CD4-positive, alpha-beta T cell treated with Interleukin-1 beta for 1 hour (primary cell): ENCODE measurements around the gene SEPTIN5.
"Not testable (repeated sequence)": the region's sequence is repeated elsewhere in the genome, so short reads cannot be mapped to it uniquely, and the experiment has no call there.

ENCODE experiments used
- DNase-seq, 2 donors: peaks; one replicate each; pipeline ENCODE4 v3.0.0-alpha.2; 2020 to 2022

Gene SEPTIN5

DNA sequence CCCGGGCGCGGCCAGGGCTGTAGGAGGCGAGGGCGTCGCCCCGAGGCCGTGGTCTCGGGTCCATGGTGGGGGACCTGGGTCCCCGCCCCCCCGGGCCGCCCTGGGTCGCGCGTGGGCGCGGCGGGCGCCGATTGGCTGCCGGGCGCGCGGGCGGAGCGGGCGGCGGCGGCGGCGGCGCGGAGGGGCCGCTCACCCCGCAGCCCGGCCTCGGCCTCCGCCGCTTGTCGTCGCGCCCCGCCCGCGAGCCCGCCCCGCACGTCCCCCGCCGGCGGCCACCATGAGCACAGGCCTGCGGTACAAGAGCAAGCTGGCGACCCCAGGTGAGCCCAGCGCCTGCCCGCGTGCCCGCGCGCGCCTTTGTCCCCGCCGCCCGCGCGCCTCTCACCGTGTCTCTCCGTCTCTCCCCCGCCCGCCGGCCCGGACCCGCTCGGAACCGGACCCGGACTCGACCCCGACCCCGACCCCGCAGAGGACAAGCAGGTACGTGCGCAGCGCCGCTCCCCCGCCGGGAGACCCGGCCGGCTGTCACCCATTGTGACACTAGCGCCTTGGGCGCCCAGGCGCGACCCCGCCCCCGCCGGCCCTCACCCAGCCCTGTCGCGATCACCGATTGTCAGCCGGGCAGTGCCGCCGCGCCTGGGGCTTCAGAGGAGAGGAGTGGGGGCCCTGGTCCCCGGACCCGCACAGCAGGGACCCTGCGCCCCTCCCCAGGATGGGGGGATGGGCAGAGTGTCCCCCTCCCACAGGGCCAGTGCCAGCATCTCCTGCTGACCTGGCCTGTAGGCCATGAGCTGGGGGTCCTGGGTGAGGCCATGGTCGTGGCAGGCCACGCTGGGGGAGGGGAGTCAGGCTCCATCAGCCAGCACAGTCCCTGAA lies at the start of gene SEPTIN5:
Gene SEPTIN5 (plus strand): TSS at position 192 of the 876 bp plus-strand sequence. CDS start 86 bp downstream, at position 278.
- no peak for DNase-seq

DNA sequence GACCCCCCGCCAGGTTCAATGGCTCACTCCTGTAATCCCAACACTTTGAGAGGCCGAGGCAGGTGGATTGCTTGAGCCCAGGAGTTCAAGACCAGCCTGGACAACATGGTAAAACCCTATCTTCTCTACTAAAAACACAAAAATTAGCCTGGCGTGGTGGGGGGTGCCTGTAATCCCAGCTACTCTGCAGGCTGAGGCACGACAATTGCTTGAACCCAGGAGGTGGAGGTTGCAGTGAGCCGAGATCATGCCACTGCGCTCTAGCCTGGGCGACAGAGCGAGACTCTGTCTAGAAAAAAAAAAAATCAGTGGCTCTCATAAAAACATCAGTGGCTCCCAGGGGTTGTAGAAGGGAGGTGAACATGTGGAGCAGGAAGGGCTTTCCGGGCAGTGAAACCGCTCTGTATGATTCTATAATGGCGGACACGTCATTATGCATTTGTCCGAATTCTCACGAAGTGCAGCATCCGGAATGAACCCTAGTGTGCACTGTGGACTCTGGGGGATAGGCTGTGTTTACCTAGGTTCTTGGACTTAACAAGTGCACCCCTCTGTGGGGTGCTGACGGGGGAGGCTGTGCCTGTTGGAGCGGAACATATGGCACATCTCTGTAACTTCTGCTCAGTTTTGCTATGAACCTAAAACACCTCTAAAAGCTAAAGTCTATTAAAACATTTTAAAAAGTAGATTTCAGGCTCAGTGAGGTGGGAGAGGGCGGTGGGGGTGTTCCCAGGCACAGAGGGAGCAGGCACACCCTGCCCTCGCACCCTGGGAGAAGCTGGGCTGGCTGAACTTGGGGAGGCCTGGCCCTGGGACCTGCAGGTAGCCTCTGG lies 49.1 kb upstream of the SEPTIN5 start:
- no peak for DNase-seq

DNA sequence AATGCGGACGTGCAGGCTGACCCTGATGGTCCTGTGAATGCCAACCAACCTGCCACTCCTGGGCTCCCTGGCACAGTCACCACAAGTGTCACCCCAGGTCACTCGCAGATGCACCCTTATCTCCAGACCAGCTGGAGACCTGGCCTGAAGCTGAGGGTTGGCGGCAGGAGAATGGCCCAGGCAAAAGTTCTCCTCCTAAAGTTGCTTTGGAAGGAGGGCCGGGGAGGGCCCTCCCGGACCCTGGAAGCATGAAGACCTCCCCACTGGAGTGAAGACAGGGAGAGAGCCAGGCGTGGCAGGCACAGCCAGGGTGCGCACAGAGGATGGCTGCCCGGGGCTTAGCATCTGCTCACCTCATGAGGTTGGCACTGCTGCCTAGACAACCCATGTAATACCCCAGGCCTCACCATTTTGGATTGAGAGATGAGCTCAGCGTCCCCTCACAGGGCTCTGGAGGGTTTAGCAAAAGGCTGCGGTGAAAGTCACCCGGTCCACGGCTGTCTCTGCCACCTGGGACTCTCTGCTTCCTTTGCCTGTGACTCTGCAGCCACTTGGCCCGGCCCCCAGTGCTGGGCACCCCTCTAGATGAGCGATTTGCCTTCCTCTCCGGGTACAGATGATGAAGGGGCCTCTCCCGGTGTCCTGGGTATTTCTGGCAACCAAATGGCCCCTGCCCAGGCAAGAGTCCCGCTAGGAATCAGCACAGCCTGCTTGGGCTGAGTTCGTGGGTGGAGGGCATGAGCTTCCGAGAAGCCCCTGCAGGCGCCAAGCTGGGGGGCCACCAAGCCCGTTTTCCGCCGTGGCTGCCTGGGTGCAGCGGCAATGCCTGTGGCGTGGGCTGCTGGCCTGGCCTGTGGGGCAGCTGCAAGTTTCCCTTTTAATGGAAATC lies 48.3 kb upstream of the SEPTIN5 start:
- DNase-seq, result no peak

DNA sequence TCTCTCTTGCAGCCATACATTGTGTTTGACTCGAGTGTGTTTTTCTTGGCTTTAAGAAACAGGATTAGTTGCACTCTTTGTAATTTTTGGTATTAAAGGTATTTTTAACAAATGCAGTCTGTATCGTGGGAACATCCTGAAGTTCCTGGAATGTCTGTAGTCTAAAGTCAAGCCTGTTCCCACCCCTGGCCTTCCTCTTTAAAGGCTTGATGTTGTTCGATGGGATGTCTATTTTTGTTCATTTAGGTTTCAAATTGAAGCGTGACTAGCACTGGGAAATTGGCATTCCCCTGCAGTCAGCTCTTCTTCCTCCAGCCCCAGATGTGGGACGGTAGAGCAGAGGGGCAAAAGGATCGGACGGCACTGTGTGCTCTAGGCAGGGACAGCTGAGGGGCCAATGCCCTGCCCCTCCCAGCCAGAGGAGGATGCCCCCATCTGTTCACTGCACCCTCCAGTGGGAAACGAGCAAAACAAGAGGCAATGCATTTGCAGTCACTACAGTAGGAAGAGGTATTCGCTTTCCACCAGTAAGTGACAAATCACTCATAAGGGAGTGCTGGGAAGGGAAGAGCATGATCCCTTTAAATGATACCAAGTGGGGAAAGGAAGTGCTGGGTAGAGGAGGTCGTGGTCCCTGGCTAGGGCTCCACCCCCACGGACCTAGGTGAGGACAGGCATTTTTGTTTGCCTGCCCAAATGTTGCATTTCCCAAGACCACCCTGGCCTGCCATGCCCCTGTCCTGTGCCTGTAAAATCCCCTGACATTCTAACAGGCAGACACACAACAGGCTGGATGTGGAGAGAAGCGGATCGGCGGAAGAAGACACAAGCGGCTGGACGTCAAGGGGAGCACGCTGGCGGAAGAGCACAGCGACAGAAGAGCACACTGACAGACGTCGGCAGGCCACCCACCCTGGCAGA lies 47.4 kb upstream of the SEPTIN5 start:
- no peak for DNase-seq

DNA sequence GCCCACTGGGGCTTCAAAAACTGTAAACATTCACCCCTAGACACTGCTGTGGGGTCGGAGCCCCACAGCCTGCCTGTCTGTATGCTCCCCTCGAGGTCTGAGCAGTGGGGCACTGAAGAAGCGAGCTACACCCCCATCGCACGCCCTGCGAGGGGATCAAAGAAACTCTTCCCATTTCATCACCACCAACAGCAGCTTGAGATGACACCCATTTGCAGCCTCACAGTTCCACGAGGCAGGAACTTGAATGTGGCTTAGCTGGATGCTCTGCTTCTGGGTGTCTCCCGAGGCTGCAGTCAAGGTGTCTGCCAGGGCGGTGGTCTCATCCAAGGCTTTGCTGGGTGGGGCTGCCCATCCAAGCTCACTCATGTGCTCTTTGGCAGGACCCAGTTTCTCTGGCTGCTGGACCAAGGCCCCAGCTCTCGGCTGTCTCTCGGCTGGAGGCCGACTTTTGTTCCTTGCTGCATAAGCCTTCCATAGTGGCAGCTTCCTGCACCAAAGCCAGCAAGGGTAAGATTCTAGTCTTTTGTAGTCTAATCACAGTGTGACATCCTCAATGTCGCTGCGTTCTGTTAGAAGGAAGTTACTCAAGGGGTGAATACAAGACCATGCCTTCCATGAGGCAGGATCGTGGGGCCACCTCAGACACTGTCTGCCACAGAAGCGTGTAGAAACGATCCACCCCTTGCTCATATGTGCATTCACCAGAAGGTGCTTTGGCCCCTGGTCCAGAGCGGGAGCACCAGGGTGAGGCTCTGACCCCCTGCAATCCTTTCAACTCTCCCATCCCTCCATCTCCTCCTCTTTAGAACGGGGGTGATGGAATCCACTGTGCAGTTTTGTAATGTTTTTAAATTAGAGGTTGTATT lies 46.2 kb upstream of the SEPTIN5 start:
- DNase-seq, result no peak

DNA sequence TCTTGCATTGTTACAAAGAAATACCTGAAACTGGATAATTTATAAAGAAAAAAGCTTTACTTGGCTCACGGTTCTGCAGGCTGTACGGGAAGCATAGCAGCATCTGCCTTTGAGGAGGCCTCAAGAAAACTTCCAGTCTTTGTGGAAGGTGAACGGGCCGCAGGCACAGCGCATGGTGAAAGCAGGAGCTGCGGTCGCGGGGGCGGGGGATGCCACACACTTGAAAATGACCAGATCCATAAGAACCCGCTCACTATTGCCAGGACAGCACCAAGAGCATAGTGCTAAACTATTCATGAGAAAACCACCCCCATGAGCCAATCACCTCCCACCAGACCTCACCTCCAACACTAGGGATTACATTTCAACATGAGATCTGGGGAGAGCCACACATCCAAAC lies 45.6 kb upstream of the SEPTIN5 start:
- DNase-seq, result no peak

DNA sequence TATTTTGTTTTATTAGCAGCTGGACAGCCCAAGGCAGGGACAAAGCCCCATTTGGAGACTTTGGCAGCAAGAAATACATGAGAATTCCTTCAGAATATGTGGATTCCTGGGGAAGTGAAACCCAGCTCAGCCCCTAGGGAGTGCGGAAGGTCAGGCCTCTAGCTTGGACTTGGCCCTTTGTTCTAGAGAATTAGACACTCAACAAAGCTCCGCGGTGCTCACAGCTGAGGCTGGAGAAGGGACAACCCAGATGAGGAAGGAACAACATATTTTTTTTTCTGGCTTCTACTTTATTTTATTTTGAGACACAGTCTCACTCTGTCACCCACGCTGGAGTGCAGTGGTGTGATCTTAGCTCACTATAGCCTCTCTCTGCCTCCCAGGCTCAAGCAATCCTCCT lies 44.7 kb upstream of the SEPTIN5 start:
- DNase-seq, result no peak

DNA sequence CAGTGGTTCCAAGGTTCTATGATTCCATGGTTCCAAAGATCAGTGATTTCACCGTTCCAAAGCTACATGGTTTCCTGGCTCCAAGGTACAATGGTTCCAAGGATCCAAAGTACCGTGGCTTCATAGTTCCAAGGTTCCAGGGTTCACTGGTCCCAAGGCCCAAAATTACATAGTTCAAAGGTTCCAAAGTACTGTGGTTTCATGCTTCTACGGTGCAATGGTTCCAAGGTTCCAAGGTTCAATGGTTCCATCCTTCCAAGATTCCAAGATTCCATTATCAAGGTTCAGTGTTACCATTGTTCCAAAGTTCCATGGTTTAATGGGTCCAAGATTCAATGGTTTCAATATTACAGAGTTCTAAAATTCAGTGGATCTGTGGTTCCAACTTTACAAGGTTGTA lies 43.0 kb upstream of the SEPTIN5 start:
- DNase-seq, result no peak

DNA sequence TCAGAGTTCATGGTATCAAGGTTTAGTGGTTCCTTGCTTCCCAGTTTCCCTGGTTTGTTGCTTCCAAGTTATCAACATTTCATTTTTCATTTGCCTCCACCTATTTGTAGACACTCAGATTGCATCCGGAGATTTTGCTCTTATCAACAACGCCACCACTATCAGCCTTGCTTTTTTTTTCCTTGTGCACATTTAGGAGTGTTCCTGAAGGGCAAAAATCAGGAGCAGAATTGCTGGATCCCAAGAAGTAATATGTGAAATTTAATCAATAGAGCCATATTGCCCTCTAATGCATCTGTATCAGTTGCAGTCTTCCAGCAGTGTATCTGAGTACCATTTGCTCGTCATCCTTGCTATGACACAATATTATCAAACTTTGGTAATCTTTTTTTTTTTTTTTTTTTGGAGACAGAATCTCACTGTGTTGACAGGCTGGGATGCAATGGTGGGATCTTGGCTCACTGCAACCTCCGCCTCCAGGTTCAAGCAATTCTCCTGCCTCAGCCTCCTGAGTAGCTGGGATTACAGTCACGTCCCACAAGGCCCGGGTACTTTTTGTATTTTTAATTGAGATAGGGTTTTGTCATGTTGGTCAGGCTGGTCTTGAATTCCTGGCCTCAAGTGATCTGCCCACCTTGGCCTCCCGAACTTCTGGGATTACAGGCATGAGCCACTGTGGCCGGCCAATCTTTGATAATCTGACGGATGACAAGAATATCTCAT lies 42.1 kb upstream of the SEPTIN5 start:
- no peak for DNase-seq

DNA sequence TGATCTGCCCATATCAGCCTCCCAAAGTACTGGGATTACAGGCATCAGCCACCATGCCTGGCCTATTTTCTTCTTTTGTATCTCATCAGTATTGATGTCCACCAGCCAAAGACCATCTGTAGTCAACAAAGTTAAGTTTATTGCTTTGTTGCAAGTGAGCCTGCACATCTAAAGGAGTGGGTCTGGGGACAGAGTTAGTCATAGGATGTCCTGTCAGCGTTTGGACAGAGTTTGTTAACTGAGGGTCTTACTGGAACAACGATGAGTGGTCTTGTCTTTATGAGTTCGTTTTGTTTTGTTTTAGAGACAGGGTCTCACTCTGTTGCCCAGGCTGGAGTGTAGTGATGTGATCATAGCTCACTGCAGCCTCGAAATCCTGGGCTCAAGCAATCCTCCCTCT lies 40.6 kb upstream of the SEPTIN5 start:
- DNase-seq, result no peak

DNA sequence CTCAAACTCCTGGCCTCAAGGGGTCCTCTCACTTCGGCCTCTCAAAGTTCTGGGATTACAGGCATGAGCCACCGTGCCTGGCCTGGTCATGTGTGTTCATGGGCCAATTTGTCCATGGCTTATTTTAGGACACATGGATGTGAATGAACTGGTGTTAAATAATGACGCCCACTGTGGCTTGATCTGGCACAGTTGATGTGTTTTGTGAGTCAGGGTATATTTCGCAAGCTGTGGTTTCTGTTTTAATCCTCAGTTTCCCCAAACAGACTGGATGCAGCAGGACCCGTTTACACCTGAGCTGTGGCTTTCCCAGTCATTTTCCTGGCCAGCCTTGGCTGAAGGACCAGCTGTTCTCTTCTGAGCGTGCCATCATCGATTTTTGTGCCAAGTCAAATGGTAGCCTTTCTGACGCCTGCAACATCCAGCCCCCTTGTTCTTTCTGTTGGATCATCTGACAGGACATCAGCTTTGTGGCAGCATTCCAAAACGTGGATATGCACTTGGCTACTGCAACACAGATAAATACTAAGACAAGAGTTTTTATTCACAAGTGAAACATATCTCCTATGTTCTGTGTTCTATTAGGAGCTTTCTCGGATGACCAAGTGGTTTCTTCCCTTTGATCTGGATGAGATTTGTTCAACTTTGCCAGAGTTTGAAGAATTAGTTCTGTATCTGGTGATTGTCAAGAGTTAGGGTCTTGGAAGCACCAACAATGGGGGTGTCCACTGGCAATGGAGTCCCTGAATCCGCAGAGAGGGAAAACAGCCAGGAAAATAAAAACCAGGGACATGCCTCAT lies 40.0 kb upstream of the SEPTIN5 start:
- no peak for DNase-seq

DNA sequence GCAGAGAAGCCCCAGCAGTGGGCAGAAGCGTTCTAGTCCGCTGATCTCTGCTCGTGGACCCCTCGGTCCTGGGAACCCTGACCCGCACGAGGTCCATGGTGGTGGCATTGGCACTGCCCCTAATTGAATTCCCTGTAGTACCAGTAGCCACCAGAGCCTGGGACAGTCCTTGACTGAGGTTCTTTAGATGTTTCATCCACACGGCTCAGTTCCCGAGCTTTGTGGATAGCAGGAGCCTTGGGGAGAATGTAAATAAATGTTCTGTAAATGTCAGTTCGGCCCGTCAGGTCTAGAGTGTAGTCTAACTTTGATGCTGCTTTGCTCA lies 39.4 kb upstream of the SEPTIN5 start:
- no peak for DNase-seq

DNA sequence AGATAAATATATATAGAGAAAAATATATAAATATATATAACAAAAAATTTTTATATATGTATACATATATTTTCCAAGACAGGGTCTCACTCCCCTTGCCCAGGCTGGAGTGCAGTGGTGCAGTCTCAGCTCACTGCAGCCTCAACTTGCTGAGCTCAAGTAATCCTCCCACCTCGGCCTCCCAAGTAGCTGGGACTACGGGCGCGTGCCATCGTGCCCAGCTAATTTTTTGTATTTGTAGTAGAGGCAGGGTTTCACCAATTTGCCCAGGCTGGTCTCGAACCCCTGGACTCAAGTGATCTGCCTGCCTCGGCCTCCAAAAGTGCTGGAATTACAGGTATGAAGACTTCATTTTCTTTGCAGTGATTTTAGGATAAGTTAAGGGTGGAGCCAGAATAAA lies 38.9 kb upstream of the SEPTIN5 start:
- no peak for DNase-seq

DNA sequence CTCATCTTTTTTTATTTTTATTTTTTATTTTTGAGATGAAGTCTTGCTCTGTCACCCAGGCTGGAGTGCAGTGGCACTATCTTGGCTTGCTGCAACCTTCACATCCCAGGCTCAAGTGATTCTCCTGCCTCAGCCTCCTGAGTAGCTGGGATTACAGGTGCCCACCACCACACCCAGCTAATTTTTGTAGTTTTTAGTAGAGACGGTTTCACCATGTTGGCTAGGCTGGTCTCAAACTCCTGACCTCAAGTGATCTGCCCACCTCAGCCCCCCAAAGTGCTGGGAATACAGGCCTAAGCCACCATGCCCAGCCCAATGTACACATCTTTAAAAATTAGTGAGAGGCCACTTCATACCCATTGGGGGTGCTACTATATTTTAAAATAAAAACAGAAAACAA lies 37.9 kb upstream of the SEPTIN5 start:
- not testable (repeated sequence) for DNase-seq

DNA sequence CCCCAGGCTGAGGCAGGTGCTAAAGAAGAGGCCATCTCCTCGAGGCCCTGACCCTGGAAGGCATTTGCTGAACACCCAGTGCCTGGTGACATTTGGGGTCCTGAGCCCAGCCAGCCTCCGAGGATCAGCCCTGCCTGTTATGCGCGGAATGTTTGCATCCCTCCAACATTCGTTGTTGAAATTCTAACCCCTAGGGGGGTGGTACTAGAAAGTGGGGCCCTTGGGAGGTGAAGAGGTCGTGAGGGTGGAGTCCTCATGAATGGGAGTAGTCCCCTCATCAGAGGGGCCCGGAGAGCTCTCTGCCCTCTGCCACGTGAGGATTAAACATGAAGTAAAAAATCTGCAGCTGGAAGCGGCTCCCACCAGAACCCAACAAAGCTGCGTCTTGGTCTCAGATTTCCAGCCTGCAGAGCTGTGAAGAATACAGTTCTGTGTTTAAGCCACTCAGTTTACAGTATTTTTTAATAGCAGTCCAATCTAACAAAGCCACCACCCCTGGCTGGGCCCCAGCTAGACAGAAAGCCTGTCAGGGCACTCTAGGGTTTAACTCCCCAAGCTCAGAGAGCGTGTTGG lies 35.3 kb upstream of the SEPTIN5 start:
- no peak for DNase-seq

DNA sequence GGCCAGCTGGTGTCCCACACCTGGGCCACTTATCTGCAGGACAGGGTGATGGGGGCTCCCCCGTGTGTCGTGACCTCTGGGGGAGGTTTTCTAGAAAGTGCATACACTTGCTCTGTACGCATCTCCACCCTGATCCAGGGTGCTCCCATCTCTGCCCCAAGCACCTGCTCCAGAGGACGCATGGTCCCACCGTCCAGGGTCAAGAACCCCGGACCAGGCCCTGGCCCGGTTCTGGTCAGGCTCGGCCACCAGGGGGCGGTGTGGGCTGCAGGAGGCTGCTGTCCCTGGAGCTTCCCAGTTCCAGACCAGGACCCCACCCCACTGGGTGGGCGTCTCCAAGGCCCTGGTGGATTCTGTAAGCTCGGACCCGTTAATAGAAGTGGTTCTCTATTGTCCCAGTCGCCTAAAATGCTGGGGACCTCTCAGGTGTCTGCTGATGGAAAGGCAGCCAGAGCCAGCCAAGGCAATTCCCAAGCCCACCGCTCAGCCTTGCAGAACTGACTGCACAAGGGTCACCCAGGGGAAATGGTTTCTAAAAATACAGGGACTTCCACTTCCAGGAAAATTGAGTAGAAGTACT lies 34.7 kb upstream of the SEPTIN5 start:
- peak; percentile 25 to 29 for DNase-seq

DNA sequence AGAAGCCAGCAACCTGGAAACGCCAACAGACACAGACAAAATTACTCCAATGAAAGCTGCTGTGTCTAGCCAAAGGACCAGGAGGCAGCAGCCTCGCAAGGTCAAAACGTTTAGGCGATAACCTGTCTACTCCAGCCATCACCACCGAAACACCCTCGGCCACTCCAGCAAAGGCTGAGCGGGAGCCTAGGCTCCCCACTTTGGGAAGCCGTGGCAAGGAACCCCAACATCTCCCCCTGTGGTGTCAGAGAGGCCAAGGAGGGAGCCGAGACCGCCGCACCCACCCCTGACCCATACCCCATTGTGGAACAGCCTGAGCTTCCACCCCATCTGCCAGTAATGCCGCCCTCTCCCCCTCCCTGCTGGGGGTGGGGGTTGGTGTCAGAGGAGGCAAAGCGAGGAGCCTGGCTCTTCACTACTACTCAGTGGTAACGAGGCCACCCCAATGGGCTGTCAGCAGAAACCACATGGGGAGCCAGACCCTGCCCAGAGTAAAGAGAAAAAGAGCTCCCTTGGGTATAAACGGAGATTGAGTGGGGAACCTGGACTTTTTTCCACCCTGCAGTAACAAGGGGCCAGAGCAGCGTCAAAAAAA lies 33.9 kb upstream of the SEPTIN5 start:
- no peak for DNase-seq
